ENCODE measurements around the gene PRDM8.
"Not testable (repeated sequence)": the region's sequence is repeated elsewhere in the genome, so short reads cannot be mapped to it uniquely, and the experiment has no call there.

The PRDM8 gene

DNA sequence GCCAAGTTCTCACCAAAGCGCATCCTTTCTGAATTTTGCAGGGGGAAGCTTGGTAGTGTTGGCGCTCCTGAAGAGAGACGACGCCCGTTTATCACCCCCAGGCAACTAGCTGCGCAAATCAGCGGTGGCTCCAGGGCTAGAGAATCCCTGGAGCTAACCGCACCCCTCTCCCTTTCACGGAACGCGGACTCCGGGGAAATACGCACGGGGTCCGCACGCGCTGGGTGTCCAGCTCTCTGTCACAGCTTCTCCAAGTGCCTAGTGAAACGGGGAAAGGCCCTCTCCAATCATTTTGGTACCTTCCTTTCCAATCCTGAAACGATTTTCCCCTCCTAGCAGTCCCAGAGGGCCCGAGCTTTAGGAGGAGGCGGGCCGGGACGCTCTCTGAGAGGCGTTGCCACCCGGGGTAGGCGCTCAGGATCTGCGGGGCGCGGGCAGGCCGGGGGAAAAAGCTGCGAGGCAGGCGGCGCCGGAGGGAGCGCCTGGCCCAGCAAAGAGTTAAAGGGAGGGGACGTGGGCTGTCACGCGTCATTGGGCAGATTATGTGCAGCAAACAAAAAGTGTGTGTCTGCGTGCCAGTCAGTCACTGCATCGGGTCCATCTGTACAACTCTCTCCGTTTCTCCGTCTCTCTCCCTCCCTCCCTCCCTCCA is at the start of gene PRDM8:
TSS of gene PRDM8 (plus strand) at position 582 of the 652 bp plus-strand sequence. CDS start 2,578 bp downstream, outside the sequence.
- DNase-seq: no peak

DNA sequence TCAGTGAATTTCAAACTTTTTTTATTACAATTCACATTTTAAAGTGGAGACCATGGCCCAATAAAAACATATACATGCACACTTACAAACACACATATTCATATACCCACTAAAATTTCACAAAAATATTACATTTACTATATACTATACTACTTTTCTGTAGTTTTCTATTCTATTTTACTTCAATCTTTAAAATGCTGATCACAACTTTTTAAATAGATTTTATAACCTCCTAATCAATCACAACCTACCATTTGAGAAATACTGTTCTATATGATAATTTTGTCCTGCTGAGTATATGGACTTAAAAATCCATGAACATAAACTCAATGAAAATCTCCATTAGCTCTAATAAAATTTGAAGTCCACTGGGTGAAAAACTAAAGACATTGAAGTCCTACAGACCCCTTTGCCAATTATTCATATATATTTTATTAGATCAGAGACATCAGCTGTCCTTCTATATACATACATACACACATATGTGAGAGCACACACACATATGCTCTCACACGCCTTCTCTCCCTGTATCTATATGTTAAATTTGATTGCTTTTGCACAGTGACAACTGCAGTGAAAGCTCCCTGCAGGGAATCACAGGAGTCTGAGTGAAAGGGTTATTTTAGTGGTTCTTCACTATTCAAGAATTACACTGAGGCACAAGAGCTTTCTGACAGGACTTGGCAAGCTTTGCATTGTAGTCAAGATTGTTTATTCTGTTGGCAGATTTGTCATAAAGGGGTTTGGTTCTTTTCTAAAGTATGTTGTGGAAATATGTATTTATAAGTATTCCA is 46.7 kb upstream of the PRDM8 start:
- no peak for DNase-seq

DNA sequence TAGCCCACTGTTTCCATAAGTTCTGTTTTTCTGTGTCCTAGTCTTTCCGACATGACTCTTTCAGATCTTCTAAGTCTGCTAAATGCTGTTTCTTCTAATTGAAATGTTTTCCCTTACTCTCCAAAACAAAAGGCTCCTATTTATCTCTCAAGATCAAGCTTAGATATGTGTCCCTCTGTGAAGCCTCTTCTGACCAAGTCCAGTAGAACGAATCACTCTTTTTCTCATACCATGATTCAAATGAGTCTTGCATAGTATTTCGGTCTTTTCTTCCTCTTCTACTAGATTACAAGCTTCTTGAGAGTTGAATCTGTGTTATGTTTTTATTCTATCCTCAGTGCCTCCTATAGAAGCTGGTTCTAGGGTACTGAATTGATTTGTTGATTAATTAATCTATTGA is 45.3 kb upstream of the PRDM8 start:
- no peak for DNase-seq

GRCh38 chr4:80153874-80154544 is 43.3 kb upstream of the PRDM8 start:
- no peak for DNase-seq

DNA sequence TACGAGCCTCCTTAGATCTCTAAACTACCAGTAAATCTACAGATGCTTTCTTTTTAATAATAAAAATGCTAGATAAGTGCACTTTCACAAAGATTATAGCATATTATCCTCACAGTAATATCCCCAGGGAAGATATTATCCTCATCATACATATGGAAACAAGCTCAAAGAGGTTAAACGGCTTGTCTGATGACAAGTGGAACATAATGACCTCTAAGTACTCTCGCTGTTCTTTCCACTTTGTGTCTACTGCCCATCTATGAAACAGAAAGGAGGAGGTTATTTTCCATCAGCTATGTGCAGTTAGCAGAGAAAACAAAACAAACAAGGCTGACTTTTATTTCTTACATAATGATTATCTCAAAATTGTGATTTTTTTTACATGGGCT is 42.8 kb upstream of the PRDM8 start:
- no peak for DNase-seq

DNA sequence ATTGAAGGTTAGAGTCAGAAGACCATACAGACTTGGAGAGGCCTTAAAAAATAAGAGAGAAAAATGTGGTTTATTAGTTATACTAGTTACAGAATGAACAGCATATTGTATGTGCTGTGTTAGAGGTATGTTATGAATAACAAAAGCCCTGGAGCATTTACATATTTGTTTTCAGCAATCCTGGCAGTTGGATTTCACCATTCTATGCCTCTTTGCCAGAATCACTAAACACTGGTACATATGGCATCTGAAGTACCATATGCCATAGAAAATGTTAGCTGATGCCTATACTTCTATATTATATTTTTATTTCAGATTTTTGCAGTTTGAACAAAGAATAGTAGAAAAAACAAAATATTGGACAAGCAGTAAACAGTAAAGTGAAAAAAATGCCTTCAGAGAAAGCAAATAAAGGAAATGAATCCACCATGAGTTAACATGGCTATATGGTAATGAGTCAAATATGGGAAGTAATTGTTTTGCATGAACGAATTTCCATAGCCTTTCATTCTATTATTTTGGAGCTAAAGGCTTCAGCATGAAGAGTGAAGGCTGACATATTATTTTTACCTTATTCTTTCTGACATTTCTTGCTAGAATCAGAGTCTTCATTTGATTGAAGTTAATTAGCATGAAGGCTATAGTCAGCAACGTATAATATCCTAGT is 41.9 kb upstream of the PRDM8 start:
- no peak for DNase-seq

DNA sequence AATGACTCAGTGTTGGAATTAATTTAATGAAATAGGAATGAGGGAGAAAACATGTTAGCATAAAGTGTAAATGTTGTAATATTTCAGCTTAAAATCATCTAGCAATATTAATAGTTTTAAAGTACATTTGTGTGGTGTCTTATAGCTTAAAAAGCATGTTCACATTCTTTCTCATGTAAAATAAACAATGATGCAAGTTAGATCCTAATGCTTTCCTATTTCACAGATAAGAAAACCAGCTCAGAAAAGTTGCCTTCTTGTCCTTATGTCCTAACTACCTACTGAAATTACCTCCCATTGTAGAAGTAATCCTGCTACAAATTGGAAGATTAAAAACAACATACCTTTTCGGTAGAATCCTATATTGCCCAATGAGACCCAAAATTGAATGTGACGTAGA is 40.9 kb upstream of the PRDM8 start:
- DNase-seq: no peak

DNA sequence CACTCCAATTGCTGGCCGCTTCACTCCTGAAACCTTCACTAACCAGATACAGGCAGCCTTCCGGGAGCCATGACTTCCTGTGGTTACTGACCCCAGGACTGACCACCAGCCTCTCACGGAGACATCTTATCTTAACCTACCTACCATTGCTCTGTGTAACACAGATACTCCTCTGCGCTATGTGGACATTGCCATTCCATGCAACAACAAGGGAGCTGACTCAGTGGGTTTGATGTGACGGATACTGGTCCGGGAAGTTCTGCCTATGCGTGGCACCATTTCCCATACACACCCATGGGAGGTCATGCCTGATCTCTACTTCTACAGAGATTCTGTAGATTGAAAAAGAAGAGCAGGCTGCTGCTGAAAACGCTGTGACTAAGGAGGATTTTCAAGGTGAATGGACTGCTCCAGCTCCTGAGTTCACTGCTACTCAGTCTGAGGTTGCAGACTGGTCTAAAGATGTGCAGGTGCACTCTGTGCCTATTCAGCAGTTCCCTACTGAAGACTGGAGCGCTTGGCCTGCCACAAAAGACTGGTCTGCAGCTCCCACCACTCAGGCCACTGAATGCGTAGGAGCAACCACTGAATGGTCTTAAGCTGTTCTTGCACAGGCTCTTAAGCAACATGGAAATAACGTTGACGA is 35.8 kb upstream of the PRDM8 start:
- no peak for DNase-seq

- no peak for DNase-seq
These were observed 34.9 kb upstream of the PRDM8 start for GRCh38 chr4:80162418-80162817.

GRCh38 chr4:80165855-80166254 is 31.4 kb upstream of the PRDM8 start:
- no peak for DNase-seq

GRCh38 chr4:80171251-80171650 is 26.1 kb upstream of the PRDM8 start:
- DNase-seq: no peak

- DNase-seq: no peak
These were observed 25.6 kb upstream of the PRDM8 start for GRCh38 chr4:80171656-80172055.

GRCh38 chr4:80172203-80172602 is 25.1 kb upstream of the PRDM8 start:
- no peak for DNase-seq

DNA sequence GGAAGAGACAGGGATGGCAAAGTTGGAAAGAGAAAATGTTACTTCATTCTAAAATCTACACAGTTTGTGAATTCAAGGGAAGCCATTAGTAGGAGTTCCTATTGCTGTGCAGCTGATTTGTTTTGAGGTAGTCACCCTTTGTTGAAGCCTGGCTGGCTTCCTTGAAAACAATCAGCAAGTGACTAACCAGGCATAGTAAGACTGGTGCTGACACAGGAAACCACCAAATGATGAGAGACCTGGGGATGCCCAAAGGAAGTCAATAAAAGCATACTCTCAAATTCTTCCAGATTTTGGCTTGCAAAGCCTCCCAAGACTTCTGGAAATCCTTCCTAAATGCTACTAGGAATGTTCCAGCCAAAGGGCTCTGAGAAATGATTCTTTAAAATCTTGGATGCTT is 23.9 kb upstream of the PRDM8 start:
- DNase-seq: peak; percentile 12 to 17

GRCh38 chr4:80173841-80174240 is 23.5 kb upstream of the PRDM8 start:
- no peak for DNase-seq

GRCh38 chr4:80177793-80178192 is 19.5 kb upstream of the PRDM8 start:
- not testable (repeated sequence) for DNase-seq

- DNase-seq: no peak
These were observed 18.3 kb upstream of the PRDM8 start for GRCh38 chr4:80178964-80179363.

DNA sequence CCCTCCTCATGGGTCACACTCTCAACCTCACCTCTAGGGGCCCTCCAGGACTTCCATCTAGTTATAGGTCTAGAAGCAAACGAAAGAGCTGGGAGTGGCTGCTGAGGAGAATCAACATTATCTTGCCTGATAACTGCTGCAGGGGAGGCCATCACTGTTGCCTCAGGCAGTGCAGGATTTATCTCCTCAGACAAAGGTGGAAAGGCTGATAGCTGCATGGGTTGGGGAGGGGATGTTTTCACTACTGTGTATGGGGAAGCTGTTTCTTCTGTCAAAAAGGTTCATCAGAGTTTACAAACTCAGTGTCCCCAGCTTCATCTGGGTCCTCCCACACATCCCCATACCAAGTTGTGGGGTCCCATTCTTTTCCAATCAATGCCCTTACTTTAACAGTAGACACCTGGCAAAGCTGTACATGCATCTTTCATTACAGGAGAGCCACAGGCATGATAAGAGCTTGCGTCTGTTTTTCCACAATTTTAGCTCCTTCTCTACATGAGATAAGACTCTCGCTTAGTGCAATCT is 17.6 kb upstream of the PRDM8 start:
- no peak for DNase-seq

DNA sequence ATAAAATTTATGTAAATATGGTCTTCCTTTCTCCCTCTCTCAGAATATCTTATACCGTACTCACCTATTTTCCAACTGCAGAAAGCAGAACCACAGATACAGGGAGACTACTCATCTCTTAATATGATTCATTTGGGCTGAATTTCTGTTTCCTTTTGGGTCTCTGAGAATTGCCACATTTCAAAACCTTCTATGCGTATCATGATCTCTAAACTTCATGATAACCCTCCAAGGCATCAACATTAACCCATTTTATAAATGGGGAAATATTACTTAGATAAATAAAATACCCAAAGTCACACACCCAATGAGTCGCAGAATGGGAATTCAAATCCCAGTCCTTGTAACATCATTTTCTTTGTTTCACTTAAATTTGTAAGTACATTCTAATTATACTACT is 16.6 kb upstream of the PRDM8 start:
- no peak for DNase-seq

GRCh38 chr4:80182237-80182866 is 15.0 kb upstream of the PRDM8 start:
- DNase-seq: no peak

DNA sequence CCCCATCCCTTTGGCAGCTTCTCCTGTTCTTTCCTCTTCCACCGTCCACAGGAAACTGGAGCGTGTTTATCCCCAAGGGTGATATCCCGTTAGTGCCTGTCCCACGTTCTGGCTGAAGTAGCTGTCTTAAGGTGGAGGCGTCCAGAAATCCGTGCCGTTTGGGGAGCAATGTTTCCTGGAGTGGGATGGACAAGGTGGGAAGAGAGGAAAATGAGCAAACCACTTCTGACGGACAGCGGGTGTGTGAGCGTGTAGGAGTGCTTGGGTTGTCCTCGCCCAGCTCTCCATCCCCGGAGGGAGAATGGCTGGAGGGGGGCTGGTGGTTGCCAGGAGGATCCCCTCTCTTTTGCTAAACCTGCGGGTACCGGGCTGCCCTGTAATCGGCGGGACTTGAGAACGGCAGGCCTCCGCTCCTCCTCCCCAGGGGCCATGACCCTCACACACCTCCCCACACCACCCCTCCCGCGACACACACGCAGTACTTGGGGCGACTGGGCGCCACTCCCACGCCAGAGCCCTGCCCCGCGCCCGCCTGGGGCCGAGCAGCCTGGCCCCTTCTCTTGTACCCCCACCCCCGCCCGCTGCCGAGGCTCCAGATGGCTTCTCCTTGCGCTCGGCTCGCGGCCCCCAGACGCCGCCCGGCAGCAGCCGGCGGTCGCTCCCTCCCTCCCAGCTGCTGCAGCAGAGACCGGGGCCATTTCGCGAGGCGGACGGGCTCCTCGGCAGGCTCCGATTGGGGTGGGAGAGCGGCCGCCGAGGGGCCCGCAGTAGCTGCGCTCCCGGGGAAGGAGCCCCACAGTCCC is 13.9 kb upstream of the PRDM8 start:
- DNase-seq: peak; percentile 31 to 42
